Loucy (cell line): ENCODE data around the gene GTSF1L.

Experiments used
- EZH2phosphoT487 ChIP-seq: fragments of 200-600 bp; IDR thresholded peaks from 2 replicates; pipeline ENCODE4 v1.6.1; 2018; ENCODE audit warnings: antibody characterized with exemption, mild to moderate bottlenecking, moderate library complexity, borderline replicate concordance
- TF ChIP-seq, protein P1 (sequence below): fragments of 200-600 bp; sonication (generic); conservative IDR thresholded peaks from 2 replicates; pipeline ENCODE4 v1.5.1; 2014; ENCODE audit warnings: mild to moderate bottlenecking, antibody characterized with exemption, low read length

DNA sequence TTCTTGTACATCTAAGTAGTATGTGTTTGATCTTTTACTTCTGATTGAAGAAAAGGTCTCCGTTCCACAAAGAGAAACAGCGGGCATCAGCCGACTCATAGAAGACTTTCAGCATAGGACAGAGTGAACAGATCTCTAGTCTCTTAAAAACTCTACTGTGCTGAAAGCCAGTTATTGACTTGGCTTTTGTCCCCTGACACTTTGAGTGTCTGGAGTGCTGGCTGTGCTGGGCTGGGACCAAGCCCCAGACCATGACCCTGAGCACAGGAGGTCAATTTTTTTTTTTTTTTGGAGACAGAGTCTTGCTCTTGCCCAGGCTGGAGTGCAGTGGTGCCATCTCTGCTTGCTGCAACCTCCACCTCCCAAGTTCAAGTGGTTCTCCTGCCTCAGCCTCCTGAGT is 32.0 kb downstream of the GTSF1L start:
- TF ChIP-seq, protein P1, sequence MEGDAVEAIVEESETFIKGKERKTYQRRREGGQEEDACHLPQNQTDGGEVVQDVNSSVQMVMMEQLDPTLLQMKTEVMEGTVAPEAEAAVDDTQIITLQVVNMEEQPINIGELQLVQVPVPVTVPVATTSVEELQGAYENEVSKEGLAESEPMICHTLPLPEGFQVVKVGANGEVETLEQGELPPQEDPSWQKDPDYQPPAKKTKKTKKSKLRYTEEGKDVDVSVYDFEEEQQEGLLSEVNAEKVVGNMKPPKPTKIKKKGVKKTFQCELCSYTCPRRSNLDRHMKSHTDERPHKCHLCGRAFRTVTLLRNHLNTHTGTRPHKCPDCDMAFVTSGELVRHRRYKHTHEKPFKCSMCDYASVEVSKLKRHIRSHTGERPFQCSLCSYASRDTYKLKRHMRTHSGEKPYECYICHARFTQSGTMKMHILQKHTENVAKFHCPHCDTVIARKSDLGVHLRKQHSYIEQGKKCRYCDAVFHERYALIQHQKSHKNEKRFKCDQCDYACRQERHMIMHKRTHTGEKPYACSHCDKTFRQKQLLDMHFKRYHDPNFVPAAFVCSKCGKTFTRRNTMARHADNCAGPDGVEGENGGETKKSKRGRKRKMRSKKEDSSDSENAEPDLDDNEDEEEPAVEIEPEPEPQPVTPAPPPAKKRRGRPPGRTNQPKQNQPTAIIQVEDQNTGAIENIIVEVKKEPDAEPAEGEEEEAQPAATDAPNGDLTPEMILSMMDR: no peak
- no peak for TF ChIP-seq EZH2phosphoT487
